ENCODE measurements around the gene MUC22. TPM values are rescaled to one million over a fixed set of nuclear protein-coding genes. Genes with fewer than 3 reads are reported as not detected.
"Not testable (repeated sequence)": the region's sequence is repeated elsewhere in the genome, so short reads cannot be mapped to it uniquely, and the experiment has no call there.

Gene MUC22
- total RNA-seq, 1 experiment from 2014 or later = not detected

DNA sequence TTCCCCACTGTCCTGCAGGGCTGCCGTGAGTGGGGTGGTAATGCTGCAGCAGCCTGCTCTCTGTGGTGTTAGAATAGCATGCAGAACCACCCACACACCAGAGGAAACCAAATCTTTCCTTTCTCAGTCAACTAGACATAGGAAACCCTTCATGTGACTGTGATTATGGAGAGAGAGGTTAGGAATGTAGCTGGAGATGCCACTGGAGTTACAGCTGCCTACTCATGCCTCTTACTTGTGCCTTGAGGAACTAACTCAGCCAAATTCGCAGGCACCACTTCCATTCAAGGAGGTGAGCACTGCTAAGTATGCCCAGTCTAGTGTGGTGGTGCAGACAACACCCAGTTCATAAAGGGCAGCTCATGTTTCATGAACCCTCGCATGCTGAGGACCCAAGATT lies 27.4 kb downstream of the MUC22 start:
- DNase-seq (ENCODE audit: low read depth) = peak; percentile 47

- no peak for DNase-seq (ENCODE audit: low read depth)
These were observed 28.3 kb downstream of the MUC22 start for GRCh38 chr6:31038559-31038958.

- DNase-seq (ENCODE audit: low read depth) = no peak
These were observed 30.5 kb downstream of the MUC22 start for GRCh38 chr6:31040801-31041200.

- no peak for DNase-seq (ENCODE audit: low read depth)
These were observed 31.2 kb downstream of the MUC22 start for GRCh38 chr6:31041372-31041974.

DNA sequence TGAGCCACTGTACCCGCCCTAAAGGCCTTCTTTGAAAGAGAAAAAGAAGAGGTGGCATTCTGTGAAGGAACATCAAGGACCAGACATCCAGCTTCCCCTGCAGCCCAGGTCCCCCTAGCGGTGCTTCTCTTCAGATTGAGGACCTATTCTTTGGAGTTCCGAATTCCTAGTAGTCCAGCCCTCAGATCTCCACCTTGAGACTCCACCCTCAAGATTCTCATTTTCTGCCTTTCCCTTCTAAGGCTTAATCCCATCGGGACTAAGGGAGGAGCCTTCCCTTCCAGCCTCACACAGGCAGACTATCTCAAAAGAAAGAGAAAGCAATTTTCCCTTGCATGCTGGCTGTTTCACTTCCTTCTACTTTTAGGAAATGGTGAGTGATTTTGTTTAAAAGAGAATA lies 32.5 kb downstream of the MUC22 start:
- DNase-seq (ENCODE audit: low read depth) = peak; percentile 77

DNA sequence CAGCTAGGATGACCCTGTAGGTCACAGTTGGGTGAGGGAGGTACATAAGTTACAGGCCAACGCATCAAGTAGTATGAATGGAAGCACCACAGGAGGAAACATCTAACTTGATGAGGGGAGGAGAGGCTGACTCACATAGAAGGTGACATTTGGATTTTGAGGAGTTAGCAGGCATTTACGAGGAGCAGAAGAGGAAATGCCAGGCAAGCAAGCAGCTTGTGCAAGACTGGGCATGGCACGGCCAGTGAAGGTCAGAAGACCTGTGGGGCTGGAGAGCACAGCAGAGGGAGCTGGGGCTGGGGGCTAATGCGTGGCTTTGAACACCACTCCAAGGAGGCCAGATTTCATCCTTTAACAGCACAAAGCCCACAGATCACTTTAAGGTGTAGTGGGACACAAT lies 37.8 kb downstream of the MUC22 start:
- peak; percentile 69 for DNase-seq (ENCODE audit: low read depth)

DNA sequence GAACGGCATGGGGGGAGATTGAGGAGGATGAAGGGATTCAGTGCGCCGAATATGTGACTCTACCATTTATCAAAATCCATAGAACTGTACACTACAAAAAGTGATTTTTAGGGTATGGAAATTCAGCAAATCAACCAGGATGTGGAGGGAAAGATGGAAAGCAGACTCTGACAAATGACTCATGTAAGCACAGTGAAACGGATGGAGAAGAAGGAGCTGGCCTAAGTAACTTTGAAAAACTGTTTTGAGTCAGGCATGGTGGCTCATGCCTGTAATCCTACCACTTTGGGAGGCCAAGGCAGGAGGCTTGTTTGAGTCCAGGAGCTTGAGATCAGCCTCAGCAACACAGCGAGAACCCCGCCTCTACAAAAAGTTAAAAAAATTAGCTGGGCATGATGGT lies 39.2 kb downstream of the MUC22 start:
- DNase-seq (ENCODE audit: low read depth) = peak; percentile 48

DNA sequence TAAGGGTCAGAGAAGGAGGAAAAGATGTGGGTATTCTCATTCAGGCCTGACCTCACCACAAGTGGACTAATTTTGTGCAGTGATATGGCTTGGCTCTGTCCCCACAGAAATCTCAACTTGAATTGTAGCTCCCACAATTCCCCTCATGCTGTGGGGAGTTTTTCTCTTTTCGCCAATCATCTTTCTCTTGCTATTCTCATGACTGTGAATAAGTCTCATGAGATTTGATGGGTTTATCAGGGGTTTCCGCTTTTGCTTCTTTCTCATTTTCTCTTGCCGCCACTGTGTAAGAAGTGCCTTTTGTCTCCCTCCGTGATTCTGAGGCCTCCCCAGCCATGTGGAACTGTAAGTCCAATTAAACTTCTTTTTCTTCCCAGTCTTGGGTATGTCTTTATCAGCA lies 42.9 kb downstream of the MUC22 start:
- not testable (repeated sequence) for DNase-seq (ENCODE audit: low read depth)

- DNase-seq (ENCODE audit: low read depth) = no peak
These were observed 43.6 kb downstream of the MUC22 start for GRCh38 chr6:31053873-31054272.

- DNase-seq (ENCODE audit: low read depth) = no peak
These were observed 45.2 kb downstream of the MUC22 start for GRCh38 chr6:31055441-31055840.

DNA sequence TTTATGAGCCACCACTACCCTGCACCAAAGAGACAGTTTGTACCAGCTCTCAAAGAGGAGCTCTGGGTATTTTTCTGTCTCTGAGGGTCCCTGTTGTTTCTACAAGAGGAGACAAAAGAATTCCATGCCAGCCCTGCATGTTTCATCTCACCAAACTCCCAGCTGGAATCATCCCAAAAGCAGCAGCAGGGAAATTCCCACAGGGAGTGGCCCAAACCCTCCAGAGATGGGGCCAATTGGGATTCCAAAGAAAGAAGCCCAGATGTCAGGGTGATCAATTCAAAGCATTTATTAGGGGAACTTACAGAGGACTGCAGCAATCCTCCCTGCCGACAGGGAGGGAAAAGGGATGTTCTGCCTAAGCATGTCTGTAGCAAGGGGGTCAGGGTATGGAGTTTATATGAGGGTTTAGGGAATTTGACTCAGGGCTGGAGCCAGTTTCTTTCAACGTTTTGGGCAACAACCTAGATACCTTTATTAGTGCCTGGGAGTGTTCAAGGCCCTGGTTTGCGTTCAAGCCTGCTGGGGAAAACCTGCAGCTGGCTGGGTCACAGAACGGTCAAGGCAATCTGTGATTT lies 47.2 kb downstream of the MUC22 start:
- DNase-seq (ENCODE audit: low read depth) = peak; percentile 72

DNA sequence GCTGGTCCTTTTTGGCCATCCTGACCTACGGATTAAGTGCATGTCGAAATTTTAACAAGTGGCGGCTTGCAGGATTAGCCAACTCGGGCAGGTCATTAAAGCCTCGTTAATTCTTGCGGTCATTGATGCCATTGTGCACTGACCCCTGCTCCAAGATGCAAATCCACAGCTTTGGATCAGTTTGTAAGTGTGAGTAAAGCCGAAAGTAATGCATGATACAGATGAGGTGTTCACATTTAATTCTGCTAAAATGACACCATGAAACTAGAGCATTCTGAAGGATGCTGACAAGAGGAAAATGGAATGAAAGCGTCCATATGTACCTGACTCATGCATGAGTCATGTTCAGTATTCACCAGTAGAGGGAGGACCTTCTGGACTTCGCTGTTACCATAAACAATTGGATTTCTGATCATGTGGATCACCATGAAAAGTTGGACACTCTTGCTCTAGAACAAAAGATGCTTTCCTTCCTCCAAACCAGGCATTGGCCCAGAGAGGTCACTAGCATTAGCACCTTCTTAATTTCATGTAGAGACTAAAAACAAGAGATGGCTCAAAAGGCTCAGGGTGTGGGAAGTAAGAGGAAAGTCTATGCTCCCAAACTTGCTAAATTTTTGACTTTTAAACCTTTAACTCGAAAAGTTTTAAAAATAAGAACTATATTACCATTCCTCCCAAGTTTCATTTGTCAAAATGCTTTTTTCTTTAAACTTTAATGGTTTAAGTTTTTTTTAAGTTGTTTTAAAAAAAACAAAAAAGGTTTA lies 48.0 kb downstream of the MUC22 start:
- DNase-seq (ENCODE audit: low read depth) = peak; percentile 97

- no peak for DNase-seq (ENCODE audit: low read depth)
These were observed 49.9 kb downstream of the MUC22 start for GRCh38 chr6:31060145-31060544.

- DNase-seq (ENCODE audit: low read depth) = no peak
These were observed 53.7 kb downstream of the MUC22 start for GRCh38 chr6:31063906-31064435.

DNA sequence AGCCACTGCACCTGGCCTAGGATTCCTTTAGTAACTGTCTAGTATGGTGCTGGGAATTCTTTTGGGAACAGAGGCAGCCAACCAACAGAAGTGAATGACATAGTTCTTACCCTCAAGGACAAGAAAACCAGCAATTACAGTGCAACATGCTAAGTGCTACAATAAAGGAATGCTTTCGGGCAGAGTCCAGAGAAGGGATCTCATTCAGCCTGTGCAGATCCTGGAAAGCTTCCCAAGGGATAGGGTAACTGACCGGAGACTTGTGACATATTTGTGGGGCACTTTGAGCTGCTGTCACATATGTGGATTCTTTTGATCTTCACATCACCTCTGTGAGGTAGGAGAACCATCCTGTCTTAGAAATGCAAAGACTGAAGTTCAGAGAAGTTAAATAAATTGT lies 55.3 kb downstream of the MUC22 start:
- no peak for DNase-seq (ENCODE audit: low read depth)

- not testable (repeated sequence) for DNase-seq (ENCODE audit: low read depth)
These were observed 56.8 kb downstream of the MUC22 start for GRCh38 chr6:31067028-31067427.

- not testable (repeated sequence) for DNase-seq (ENCODE audit: low read depth)
These were observed 57.8 kb downstream of the MUC22 start for GRCh38 chr6:31067891-31068668.

GRCh38 chr6:31068669-31069340 lies 58.5 kb downstream of the MUC22 start:
- peak; percentile 87 for DNase-seq (ENCODE audit: low read depth)

DNA sequence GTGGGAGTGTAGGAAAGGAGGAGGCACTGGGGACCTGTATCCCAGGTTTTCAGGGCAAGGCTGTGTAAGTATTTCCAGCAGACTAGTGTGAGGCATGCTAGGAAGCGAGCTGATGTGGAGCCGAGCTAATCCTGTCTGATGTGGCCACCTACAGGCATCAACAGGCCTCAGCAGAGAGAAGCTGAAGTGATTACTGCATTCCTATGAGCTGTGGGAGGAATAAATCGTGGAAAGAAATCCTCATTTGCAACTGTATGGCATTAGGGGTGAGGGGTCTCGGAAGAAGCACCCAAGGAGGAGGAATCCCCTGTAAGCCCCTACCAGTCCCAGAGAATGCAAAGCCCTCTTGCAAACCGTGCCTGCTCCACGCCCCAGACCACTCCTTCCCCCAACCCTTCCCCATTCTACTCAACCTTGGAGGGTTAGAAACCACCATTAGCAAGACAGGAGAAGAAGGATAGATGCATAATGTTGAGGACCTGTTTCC lies 60.5 kb downstream of the MUC22 start:
- DNase-seq (ENCODE audit: low read depth) = peak; percentile 88

- no peak for DNase-seq (ENCODE audit: low read depth)
These were observed 64.1 kb downstream of the MUC22 start for GRCh38 chr6:31074401-31074800.

GRCh38 chr6:31075528-31075927 lies 65.3 kb downstream of the MUC22 start:
- DNase-seq (ENCODE audit: low read depth) = peak; percentile 61
